Esophagus (tissue), 2 donors: ENCODE data around the gene VPS13A. TPM values are rescaled to one million over a fixed set of nuclear protein-coding genes. Genes with fewer than 3 reads are reported as not detected.
"Not testable (repeated sequence)": the region's sequence is repeated elsewhere in the genome, so short reads cannot be mapped to it uniquely, and the experiment has no call there.

Experiments used
- H3K27ac ChIP-seq, 2 donors: one replicate each; pipeline ENCODE4 v1.5.1; 2013; ENCODE audit warnings: low read depth in 2 of 2, mild to moderate bottlenecking in 2 of 2, inconsistent platforms in 1 of 2, low read length in 1 of 2, moderate library complexity in 1 of 2
- H3K27me3 ChIP-seq, 2 donors: one replicate each; pipeline ENCODE4 v1.6.1; 2013; ENCODE audit warnings: low read length in 2 of 2, control low read depth in 1 of 2, mild to moderate bottlenecking in 1 of 2; ENCODE audit not compliant: insufficient read depth in 2 of 2, control insufficient read depth in 1 of 2
- H3K36me3 ChIP-seq, 2 donors: one replicate each; pipeline ENCODE4 v1.6.1; 2013; ENCODE audit warnings: low read length in 1 of 2; ENCODE audit not compliant: control insufficient read depth in 2 of 2, insufficient read depth in 2 of 2
- H3K4me1 ChIP-seq, 2 donors: one replicate each; pipeline ENCODE4 v1.6.1; 2013; ENCODE audit warnings: low read length in 1 of 2; ENCODE audit not compliant: control insufficient read depth in 2 of 2, insufficient read depth in 2 of 2
- H3K4me3 ChIP-seq, 2 donors: one replicate each; pipeline ENCODE4 v1.5.1; 2013; ENCODE audit warnings: low read length in 2 of 2, mild to moderate bottlenecking in 2 of 2, low read depth in 1 of 2, moderate library complexity in 1 of 2
- H3K9me3 ChIP-seq, 2 donors: one replicate each; pipeline ENCODE4 v1.6.1; 2013; ENCODE audit warnings: mild to moderate bottlenecking in 2 of 2, low read depth in 1 of 2, low read length in 1 of 2, moderate library complexity in 1 of 2; ENCODE audit not compliant: control insufficient read depth in 2 of 2, insufficient read depth in 1 of 2
- WGBS, 2 donors: extraction: QIAGEN DNeasy Blood & Tissue Kit; methylation state at CpG; one replicate each; pipeline ENCODE4 v1.1.7; 2013; 5-methylcytosine and 5-hydroxymethylcytosine counted together
- polyA plus RNA-seq, 2 donors: library from polyadenylated mRNA; stranded (reverse); fragments of 200-250 nt; gene quantifications; one replicate each; pipeline ENCODE4 v1.2.3, GENCODE V29; 2013
- donor health status: healthy with polysubstance abuse.
- donor health status: Bipolar disorder and iron deficiency.

VPS13A gene
- polyA plus RNA-seq, 2 donors = 8.7 to 28.1 TPM

- WGBS, 2 donors = 69 to 83% methylated on average over 7 of the region's 7 CpGs
- H3K9me3 ChIP-seq, H3K4me3 ChIP-seq, H3K4me1 ChIP-seq, H3K36me3 ChIP-seq, H3K27ac ChIP-seq, H3K27me3 ChIP-seq: not testable (repeated sequence)
Measured at GRCh38 chr9:77441124-77441523, 263.8 kb downstream of the VPS13A start.

GRCh38 chr9:77442436-77442835 is 265.1 kb downstream of the VPS13A start:
- Histone ChIP-seq H3K27me3 (no peaks in the 10 kb centered on the region), H3K4me3 (no peak overlapping the region), H3K4me1 (no peaks in the 10 kb centered on the region), H3K36me3 (no peaks in the 10 kb centered on the region), H3K9me3 (peaks cover 0 to under 1% of the 10 kb centered on the region in 2 donors), H3K27ac (no peak overlapping the region)
- 74 to 76% methylated on average over 1 of the region's 1 CpG for WGBS, 2 donors

DNA sequence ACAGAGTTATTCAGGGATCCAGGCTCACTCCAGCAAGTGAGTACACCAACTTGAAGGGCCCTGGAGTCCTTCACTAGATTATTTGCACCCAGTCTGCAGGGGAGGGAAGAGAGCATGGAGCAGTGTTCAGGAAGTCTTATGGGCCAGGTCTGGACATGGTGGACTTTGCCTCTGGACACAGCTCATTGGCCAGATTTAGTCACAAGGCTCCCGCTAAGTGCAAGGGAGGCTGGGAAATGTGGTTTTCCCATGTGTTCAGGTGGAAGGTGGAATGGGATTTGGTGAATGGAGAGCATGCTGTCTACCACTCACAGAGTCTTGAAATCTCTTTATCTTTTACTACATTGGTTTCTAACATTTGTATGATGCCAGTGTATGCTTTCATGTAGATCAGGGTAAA is 270.3 kb downstream of the VPS13A start:
- H3K4me1 ChIP-seq = peaks cover 0 to 3% of the 10 kb centered on the region in 2 donors
- WGBS, 2 donors = 100% methylated on average over 1 of the region's 1 CpG
- H3K36me3 ChIP-seq = no peaks in the 10 kb centered on the region
- H3K4me3 ChIP-seq = no peak overlapping the region
- peaks cover 0 to 3% of the 10 kb centered on the region in 2 donors for H3K9me3 ChIP-seq
- no peak overlapping the region for H3K27ac ChIP-seq
- no peaks in the 10 kb centered on the region for H3K27me3 ChIP-seq

DNA sequence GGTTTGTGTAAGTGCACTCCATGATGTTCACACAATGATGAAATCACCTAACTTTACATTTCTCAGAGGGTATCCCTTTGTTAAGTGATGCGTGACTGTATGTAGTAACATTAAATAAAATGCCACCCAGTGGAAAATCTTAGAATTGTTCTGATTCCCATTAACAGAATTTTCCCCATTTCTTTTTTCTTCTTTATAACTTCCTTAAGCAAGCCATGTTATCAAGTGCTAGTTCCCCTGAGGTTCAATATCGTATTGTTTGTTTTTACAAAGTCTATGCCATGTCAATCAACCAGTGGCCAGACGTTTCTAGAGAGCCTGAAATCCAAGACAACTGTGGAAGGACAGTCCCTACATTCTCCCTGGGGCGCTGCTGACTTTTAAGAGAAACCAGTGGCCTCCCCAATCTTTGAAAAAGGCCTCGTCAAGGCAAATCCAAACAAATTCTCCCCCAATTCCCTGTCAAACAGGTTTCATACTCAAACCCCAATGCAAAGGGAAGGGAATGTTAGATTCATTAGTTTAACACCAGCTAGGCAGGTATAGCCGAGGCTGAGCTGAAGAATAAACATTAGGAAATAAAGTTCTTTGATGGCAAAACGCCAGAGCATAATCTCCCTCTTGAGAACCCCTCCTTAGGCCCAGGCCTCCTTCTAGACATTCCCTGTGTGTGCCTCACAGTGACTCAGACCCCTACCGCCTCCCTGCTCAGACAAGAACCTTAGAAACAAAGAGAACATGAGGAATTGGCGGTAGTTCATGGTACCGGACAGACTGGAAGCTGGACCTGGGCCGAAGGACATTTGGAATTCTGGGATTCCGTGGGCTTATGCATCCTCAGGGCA is 272.1 kb downstream of the VPS13A start:
- Histone ChIP-seq H3K27ac (no peak overlapping the region), H3K4me3 (no peak overlapping the region), H3K27me3 (no peaks in the 10 kb centered on the region), H3K36me3 (no peaks in the 10 kb centered on the region), H3K4me1 (peaks cover 0 to 3% of the 10 kb centered on the region in 2 donors), H3K9me3 (peaks cover 0 to 3% of the 10 kb centered on the region in 2 donors)
- 54 to 58% methylated on average over 12 of the region's 12 CpGs for WGBS, 2 donors

DNA sequence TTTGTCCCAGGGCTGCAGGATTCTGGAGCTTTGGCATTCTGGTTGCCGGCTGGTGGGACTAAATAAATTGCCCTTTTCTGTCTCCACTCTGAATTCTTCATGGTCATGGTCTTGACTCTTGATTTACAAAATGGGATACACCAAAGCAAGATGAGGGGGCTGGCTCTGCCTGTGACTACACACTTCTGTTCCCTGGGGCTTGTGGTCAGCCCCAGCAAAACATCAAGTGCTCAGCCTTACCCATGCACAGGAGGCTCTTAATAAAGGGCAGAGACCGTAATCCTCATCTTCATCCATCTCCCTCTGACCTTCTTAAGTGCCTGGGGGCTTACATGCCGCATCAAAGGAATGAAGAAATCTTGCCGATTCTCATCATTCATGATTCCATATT is 272.7 kb downstream of the VPS13A start:
- Histone ChIP-seq H3K27ac (no peak overlapping the region), H3K4me1 (peaks cover 0 to 3% of the 10 kb centered on the region in 2 donors), H3K36me3 (no peaks in the 10 kb centered on the region), H3K9me3 (peaks cover 0 to 3% of the 10 kb centered on the region in 2 donors), H3K4me3 (no peak overlapping the region), H3K27me3 (no peaks in the 10 kb centered on the region)
- WGBS, 2 donors = 83 to 92% methylated on average over 4 of the region's 4 CpGs

- H3K9me3 ChIP-seq = peaks cover 0 to 3% of the 10 kb centered on the region in 2 donors
- H3K27me3 ChIP-seq = no peaks in the 10 kb centered on the region
- peaks cover 0 to 3% of the 10 kb centered on the region in 2 donors for H3K4me1 ChIP-seq
- H3K4me3 ChIP-seq = no peak overlapping the region
- no peaks in the 10 kb centered on the region for H3K36me3 ChIP-seq
- WGBS, 2 donors = 71 to 75% methylated on average over 4 of the region's 4 CpGs
- H3K27ac ChIP-seq = no peak overlapping the region
Measured at GRCh38 chr9:77451507-77451906, 274.2 kb downstream of the VPS13A start.

DNA sequence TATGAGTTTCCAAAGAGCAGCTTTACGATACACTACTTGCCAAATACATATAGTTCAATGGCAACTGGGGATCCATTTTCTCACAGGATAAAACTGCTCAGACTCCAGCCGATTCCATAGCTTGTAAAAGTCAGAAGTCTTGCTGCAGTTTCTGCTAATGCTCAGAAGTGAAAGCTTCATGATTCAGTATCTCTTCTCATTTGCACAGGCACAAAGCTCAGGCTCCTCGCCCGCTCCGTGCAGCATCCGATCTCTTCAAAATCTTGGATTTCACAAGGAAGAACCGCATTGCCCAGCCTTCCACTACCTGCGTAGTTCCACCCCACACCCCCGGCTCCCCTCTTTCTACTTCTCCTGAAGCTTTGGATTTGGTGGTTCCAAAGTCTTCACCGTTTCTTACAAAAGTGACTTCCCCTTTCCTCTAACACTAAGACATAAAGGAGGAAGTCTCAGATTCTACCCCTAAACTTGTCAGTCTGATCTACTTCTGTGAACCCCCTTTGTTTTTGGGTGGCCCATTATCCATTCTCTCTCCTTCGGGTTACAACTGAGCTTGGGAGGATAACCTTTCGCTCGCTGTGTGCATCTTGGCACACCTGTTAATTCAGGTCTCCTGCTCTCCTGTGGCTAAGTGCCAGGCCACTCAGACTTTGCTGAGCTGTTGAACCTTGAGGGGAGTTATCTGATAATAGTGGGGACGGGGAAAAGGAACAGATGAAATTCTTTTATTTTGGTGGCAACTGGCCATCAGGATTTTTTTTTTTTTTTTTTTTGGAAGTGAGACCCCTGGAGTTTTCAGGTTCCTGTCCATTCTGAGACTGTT is 276.7 kb downstream of the VPS13A start:
- 76 to 84% methylated on average over 14 of the region's 14 CpGs for WGBS, 2 donors
- H3K27me3 ChIP-seq = no peaks in the 10 kb centered on the region
- no peak overlapping the region for H3K4me3 ChIP-seq
- no peaks in the 10 kb centered on the region for H3K9me3 ChIP-seq
- no peaks in the 10 kb centered on the region for H3K36me3 ChIP-seq
- peaks cover 0 to 3% of the 10 kb centered on the region in 2 donors for H3K4me1 ChIP-seq
- no peak overlapping the region for H3K27ac ChIP-seq

DNA sequence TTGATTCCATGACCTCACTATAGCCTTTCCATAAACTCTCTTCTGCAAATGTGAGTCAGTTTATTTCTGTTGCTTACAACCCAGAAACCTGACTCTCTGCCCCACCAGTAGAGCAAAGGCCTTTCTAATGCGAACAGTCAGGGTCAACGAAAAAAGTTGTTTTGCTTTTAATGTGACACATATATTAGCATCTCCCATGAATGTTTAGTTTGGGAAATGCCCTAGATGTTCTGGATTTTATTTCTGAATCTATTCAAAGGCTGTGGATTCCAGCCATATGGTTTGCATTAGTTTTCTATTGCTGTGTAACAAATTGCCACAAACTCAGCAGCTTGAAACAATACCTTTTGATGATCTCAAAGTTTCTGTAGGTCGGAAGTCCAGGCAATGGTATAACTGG is 277.3 kb downstream of the VPS13A start:
- no peak overlapping the region for H3K4me3 ChIP-seq
- peaks cover 0 to 3% of the 10 kb centered on the region in 2 donors for H3K4me1 ChIP-seq
- H3K9me3 ChIP-seq = no peaks in the 10 kb centered on the region
- no peaks in the 10 kb centered on the region for H3K27me3 ChIP-seq
- 86 to 87% methylated on average over 3 of the region's 3 CpGs for WGBS, 2 donors
- no peak overlapping the region for H3K27ac ChIP-seq
- H3K36me3 ChIP-seq = no peaks in the 10 kb centered on the region

- peaks cover 0 to 3% of the 10 kb centered on the region in 2 donors for H3K4me1 ChIP-seq
- WGBS, 2 donors = 67 to 68% methylated on average over 8 of the region's 8 CpGs
- H3K36me3 ChIP-seq = no peaks in the 10 kb centered on the region
- H3K27ac ChIP-seq = no peak overlapping the region
- no peak overlapping the region for H3K4me3 ChIP-seq
- H3K9me3 ChIP-seq = no peaks in the 10 kb centered on the region
- no peaks in the 10 kb centered on the region for H3K27me3 ChIP-seq
Measured at GRCh38 chr9:77455312-77455927, 278.1 kb downstream of the VPS13A start.
